HS-27A (cell line): Measurements from ENCODE around the gene TBATA.

Experiments used
- DNase-seq: peaks from one replicate; pipeline ENCODE4 v3.0.0-alpha.2; 2012; ENCODE audit warnings: low read depth, missing footprints

TBATA gene

GRCh38 chr10:70807556-70807955 is 22.4 kb upstream of the TBATA start:
- DNase-seq, result no peak

DNA sequence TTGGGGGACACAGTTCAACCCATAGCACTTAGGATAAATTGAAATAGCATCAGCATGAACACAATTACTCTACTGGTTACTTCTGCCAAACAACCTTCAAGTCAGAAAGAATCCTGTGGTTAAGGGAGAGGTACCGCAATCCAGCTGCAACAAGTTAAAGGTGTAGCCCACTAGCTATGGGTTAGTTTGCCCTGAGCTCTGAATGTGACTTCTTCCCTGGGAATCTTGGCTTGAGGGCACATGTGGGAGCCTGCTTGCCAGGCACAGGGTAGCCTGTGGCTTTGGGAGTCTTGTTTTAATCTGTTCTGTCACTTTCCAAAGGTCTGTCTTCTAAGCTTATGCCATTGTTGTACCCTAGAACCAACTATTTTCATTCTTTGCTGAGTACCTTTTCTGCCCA is 21.7 kb upstream of the TBATA start:
- DNase-seq, result no peak

DNA sequence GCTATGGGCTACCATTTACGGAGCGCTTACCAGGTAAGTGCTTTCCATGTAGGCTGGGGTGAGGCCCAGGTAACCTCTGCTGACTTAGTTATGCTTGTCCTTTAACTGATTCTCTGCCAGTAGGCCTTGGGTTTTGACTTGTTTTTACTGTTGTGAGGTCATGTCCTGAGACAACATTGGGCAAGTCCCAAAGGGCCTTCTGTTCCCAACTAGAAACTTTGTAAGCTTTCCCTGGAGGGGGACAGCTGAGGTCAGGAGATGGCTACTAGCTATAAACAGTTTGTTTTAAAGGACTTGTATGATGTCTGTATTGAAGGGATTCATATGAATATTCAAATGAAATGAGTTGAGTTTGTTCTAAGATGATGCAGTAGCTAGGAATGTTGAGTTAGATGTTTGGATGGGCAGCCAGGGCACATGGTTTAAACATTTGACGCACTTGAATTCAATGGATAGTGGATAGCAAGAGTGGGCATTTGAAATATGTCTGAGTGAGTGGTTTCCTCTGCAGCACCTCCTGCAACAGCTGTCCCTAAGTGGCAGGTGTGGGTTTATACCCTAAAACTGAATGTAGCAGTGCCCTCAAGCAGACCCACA is 20.5 kb upstream of the TBATA start:
- DNase-seq, result no peak

- no peak for DNase-seq
Measured at GRCh38 chr10:70804421-70804808, 19.2 kb upstream of the TBATA start.

DNA sequence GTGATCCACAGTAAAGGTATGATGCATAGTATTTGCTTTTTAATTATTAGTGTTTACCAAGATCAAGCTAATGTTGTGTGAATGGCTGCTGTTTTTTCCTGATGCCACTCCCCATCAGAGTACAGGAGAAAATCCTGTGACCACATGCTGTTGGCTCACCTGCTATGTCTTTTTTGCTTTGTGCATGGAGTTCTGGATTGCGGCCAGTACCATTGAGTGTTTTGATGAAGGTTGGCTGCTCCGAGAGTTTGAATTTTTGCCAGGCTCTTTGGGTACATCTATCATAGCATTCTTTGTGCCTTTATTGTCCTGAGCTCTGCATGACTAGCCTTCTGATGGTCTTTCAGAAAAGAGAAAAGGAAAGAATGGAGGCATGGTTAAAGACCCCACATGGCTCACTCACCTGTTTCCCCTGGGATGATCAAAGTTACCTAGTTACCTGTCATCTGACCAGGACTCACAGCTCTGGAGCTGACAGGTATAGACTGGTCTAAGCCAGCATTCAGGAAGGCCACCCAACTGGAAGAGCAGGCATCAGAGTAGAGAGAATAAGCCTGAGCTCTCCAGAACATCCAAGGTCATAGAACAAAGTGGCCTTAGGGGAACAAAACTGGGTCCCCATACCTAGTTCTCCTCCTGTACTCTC is 18.7 kb upstream of the TBATA start:
- DNase-seq, result no peak

- no peak for DNase-seq
Measured at GRCh38 chr10:70801854-70802253, 16.7 kb upstream of the TBATA start.

DNA sequence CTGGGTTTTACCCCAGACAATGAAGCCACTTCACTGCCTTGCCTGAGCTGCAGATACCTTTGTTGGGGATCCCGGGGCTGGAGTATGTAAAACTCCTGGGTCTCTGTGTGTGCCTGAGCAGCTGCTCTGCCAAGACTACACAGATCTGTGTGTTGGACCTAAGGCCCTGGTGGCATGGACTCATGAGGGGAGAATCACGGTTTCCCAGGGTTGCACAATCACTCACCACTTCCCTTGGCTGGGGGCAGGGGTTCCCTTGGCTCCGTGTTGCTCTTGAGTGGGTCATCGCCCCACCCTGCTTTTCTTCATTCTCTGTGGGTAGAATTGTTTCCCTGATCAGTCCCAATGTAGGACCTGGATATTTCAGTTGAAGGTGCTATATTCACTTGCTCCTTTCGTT is 13.9 kb upstream of the TBATA start:
- no peak for DNase-seq

DNA sequence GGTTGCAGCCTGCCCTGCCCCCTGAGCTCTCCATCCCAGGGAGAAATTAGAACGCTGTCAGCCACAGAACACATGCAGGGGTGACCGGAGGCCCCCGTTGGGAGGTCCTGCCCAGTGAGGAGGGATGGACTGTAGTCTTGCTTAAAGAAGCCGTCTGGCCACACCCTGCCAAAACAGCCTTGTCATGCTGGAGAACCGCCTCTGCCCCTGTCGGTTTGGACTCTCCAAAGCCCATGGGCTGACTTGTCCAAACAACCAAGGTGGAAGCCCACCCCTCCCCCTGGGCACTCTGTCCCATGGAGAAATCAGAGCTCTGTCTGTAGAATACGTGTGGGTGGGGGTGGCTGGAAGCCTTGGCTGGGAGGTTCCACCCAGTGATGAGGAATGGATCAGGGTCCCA is 12.7 kb upstream of the TBATA start:
- no peak for DNase-seq

- DNase-seq, result no peak
Measured at GRCh38 chr10:70795613-70796012, 10.4 kb upstream of the TBATA start.

GRCh38 chr10:70791386-70792039 is 6.3 kb upstream of the TBATA start:
- DNase-seq, result no peak

DNA sequence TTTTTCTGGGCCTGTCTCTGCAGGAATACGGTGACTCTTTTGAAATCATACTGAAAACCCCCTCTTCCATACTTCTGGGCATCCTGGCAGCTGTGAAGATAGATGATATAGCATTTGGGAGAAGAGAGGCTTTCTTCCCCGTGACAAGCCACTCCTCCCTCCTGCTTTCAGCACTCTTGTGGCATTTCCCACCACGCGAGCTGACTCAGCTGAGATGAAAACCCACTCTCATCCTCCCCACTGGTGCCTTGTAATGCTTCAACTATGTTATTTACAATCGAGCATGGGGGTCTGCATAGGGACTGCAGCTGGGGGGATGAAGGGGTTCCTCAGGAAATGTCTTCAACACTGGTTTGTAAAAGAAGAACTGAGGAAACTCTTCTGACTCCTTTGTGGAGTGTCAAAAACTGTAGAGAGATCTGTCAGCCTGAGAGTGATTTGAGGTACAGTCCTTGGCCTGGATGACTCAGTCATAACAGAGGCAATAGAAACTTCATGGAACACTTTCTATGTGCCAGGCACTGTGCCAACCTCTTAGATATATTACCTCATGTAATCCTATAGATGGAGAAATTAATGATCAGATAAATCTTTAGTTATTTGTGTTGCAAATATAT is 1.7 kb upstream of the TBATA start:
- DNase-seq, result no peak

- DNase-seq, result no peak
Measured at GRCh38 chr10:70784471-70784870, 706 bp downstream of the TBATA start.

- DNase-seq, result no peak
Measured at GRCh38 chr10:70784016-70784415, 1.2 kb downstream of the TBATA start.

DNA sequence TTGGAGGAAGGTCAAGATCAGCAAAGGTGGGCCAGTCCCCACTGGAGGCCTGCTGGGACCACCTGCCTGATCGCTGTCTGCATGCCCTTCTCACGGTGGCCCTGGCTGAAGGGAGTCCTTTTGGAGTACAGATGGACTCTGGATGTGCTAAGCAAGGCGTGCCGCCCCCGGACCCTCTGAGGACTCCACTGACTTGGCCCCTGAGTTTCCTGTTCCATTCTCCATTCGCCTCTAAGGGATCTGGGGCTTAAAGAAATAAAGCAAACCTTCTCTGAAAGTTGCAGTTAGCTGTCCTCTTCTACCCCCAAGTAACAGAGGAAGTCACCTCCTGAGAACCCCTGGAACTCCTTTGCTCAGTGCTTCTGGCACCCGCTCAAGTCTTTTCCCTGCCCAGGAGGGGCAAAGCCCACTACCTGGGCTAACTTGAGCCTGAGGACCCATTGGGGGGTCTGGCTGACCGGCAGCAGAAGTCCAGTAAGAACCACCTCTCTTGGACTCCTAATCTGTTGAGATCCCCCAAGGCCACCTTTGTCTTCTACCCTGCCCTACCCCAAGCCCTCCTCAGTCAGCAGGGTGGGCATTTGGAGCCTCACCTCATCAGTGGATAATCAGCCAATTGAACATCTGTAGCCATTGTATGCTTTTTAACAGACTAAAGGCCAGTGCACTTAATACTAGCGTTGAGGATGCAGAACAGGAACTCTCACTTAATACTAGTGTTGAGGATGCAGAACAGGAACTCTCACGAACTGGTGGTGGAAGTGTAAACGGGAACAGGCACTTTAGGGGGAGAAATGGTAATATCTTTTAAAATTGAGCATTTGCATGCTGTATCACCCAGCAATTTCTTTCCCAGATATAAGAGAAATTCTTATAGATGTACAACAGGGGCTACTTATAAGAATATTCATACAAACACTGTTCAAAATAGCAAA is 2.2 kb downstream of the TBATA start:
- no peak for DNase-seq

GRCh38 chr10:70782086-70782745 is 3.0 kb downstream of the TBATA start:
- no peak for DNase-seq

DNA sequence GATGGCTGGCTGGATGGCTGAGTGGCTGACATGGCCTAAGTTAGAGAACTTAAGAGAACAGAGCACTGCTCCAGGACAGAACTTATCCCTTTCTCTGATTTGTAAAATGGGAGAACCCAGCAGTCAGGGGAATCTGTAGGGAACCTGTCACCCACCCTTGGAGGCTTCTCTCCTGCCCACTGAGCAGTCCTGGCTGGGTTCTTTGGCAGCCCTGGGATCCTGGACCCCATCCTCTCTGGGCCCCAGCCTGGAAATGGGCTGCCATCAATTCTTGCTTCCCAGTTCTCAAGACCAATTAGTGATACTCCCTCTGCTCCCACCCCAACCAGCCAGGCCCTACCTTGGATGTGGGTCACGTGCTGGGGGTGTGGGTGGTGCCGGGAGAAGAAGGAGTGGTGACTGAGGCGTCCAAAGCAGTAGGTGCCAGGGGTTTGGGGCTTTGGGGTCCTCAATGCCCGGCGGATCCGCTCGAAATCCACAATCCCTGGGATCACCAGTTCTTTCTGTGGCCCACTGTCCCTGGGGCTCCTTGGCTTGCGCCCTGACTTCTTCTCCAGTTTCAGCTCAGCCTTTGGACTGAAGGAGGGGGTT is 3.6 kb downstream of the TBATA start:
- no peak for DNase-seq

DNA sequence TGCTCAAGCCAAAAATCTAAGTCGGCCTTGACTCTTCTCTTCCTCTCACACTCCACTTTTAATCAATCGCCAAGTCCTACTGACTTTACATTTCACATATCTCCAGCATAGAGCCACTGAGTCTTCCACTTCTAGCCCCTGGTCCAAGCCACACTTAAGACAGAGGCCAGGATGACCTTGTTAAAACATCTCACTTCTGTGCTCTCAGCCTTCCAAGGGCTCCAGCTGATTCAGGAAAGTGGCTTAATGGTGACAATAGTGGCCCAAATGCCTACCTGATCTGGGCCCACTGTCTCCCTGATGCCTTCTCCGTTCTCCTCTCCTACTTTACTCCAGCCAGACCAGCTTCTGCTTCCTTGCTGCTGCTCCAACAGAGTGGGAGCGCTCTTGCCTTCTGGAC is 4.4 kb downstream of the TBATA start:
- no peak for DNase-seq

GRCh38 chr10:70780370-70780760 is 4.8 kb downstream of the TBATA start:
- DNase-seq, result no peak

GRCh38 chr10:70779511-70780369 is 5.4 kb downstream of the TBATA start:
- no peak for DNase-seq

- no peak for DNase-seq
Measured at GRCh38 chr10:70779088-70779487, 6.1 kb downstream of the TBATA start.
